Esophagus squamous epithelium (tissue), 4 donors: ENCODE data around the gene CEMIP. TPM values are rescaled to one million over a fixed set of nuclear protein-coding genes. Genes with fewer than 3 reads are reported as not detected.

Experiments used
- small RNA-seq, 4 donors: library from RNA; depleted of rRNA; stranded (forward); fragments of <200 nt; gene quantifications; one replicate each; pipeline ENCODE3, GENCODE V24; 2016
- total RNA-seq, 4 donors: library from RNA; depleted of rRNA; stranded (reverse); fragments of >200 nt; gene quantifications; one replicate each; pipeline ENCODE4 v1.1.0, GENCODE V29; 2016

The CEMIP gene
- total RNA-seq, 4 donors from 2014 or later, result 2.8 to 13.5 (median 7.6) TPM

Small RNAs within 50 kb of the gene (small RNA-seq; reads per million reads assigned to genes)
- 0 reads per million in 4 donors for gene MIR4514
- 0 to 0.30 (median 0.22) reads per million in 4 donors for gene MIR549A

Other genes with a start within 250 kb of the CEMIP start
- gene ABHD17C, start 84.1 kb upstream of the CEMIP start, total RNA-seq, result 10 to 100 TPM; 18.7 to 37.1 (median 27.1) TPM
- 10 to 100 TPM; 13.8 to 25.4 (median 19.1) TPM for gene MESD, start 210.4 kb downstream of the CEMIP start, total RNA-seq
- 10 to 100 TPM; 17.2 to 57.8 (median 22.6) TPM for gene TLNRD1, start 221.6 kb downstream of the CEMIP start, total RNA-seq